Stimulated activated CD8-positive, alpha-beta memory T cell treated with anti-CD3 and anti-CD28 coated beads, Interleukin-15, amount 100 ng/mL, for 48 hours (primary cell): ENCODE data around the gene SLC12A5.
A peak's percentile ranks its signal among the peaks of the same experiment; 100 is the strongest.
"Not testable (repeated sequence)": the region's sequence is repeated elsewhere in the genome, so short reads cannot be mapped to it uniquely, and the experiment has no call there.

Experiments
- DNase-seq, 2 donors: peaks; one replicate each; pipeline ENCODE4 v3.0.0-alpha.2; 2020; ENCODE audit warnings: low read depth in 2 of 2

SLC12A5 gene

DNA sequence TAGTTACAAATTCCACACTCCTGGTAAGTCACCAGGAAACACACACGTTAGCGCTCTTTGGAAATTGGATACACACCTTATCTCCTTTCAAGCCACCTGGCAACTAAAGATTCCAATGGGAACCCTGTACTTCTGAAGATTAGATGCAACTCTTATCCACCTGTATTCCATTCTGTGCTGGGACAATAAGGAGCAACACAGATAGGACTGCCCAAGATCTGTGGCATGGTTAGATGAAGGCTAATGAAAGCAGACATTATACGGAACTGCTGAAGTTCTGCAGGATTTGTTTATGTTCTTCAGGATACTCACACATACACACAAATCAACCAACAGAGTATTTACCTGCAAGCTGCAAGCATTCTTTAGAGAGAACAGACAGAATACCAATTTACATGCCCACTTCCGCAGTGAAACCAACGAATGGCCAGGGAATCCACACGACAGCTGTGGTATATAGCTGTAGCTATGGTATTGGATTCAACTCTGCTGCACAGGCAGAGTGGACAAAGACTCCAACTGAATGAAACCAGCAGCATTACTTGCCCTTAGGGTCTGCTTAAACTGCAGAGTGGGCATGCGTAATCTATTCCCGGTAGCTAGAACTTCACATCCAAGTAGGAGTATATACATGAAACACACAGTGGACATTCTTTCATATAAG, 48.8 kb downstream of the SLC12A5 start:
- no peak for DNase-seq

GRCh38 chr20:46078954-46079353, 49.9 kb downstream of the SLC12A5 start:
- no peak for DNase-seq

GRCh38 chr20:46081074-46081473, 52.1 kb downstream of the SLC12A5 start:
- no peak for DNase-seq

- no peak for DNase-seq
Measured at GRCh38 chr20:46083101-46083500, 54.1 kb downstream of the SLC12A5 start.

GRCh38 chr20:46083531-46084061, 54.6 kb downstream of the SLC12A5 start:
- DNase-seq: no peak

DNA sequence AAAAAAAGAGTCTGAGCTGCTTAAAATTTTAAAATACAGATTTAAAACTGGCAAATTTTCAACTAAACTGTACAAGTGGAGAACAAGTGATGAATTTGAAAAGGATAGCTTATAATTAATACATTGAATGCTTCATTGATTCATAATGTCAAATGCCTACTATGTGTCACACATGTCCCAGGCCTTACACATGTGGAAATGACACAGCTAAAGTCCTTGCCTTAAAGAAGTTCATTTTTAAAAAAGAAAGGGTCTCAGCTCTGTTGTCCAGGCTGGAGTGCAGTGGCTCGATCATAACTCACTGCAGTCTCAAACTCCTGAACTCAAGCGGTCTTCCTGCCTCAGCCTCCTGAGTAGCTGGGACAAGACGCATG, 55.8 kb downstream of the SLC12A5 start:
- no peak for DNase-seq

DNA sequence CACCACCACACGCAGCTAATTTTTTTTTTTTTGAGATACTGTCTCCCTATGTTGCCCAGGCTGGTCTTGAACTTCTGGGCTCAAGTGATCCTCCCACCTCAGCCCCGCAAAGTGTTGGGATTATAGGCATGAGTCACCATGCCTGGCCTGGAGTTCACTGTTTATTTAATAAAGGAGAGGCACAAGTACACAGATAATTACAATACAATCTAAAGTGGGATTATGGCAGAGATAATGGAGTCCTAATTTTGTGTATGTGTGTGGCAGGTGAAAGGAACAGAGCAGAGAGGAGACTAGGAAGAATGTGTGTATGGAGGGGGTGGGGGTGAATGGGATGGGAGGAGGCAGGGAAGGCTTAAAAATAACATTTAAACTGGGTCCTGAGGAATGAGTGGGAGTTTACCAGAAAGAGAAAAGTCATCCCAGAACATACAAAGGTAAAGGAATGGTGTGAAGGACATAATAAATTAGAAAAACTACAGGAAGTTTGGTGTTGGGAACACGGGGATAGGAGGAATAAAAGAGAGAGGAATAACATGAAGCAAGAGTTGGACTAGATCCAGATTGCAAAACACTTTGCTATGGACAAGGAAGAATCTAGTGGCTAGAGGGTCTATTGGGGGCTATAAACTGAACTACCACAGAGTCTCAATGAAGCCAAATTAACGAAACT, 56.3 kb downstream of the SLC12A5 start:
- no peak for DNase-seq

- no peak for DNase-seq
Measured at GRCh38 chr20:46087161-46087560, 58.1 kb downstream of the SLC12A5 start.

DNA sequence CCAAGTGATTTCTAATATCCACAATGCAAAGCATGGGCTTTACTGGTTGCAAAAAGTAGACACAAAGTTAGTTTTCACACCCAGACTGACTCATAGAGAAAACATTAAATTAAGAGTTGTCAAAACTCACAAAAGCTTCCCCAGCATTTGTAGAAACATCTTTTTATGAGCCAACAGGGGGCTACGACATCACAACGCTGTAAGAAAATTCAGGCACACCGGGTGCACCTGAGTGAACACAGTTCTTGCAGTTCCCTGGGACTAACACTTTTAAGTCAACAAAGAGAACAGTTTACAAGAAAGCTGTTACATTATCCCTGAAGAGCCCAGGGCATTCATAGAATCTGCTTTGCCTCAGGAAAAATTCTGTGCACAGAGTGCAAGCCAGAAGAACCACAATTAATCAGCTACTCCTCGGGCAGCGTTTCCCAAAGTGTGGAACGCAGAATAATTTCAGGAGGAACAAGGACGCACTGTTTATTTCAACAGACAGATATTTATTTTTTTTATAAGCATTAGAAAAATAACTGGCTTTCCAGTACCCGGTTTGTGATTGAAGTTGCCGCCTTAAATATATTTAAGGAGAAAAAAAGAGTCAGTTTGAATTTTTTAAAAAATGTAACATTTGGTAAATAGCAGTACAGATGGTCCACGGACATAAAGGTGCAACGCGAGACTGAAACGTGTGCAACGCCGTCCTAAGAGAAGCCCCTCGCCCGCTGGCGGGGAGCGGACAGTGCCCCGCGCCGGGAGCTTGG, 59.6 kb downstream of the SLC12A5 start:
- DNase-seq: no peak

DNA sequence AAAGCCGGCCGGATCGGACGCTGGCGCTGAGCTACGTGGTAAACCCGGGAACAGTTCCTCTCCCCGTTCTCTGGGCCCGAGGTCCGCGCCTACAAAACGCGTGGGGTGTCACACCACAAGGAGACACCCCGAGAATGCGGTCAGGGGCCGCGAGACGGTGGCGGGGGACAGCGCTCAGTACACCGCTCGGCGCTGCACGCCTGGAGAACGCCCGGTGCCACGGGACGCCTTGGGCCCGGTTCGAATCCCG, 60.1 kb downstream of the SLC12A5 start:
- DNase-seq: peak in 1 of 2 donors; percentile 48

GRCh38 chr20:46089417-46090388, 60.7 kb downstream of the SLC12A5 start, which contains the start of gene NCOA5:
Gene NCOA5, minus strand, starts transcription at chr20:46089962. Its CDS starts 10,538 bp downstream, at chr20:46079424.
- DNase-seq: peak; percentile 92 to 93

GRCh38 chr20:46091622-46092535, 62.9 kb downstream of the SLC12A5 start:
- DNase-seq: not testable (repeated sequence)

DNA sequence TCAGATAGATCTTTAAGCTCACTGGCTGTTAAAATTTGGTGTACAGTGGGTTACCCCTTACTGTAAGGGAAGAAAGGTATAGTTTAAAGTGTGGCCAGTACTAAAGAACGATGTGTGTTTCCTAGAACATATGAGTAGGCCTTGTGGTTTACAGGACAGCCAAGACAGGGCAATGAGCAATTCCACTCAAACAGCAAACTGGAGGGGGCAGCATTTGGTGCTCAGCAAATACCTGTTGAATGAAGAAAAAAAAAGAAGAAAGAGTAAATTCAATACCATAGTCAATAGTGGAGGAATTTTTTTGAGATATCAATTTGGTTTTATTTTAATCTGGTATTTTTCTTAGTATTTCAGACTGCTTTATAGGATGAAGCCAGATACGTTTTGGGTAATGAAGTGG, 64.5 kb downstream of the SLC12A5 start:
- DNase-seq: no peak

- no peak for DNase-seq
Measured at GRCh38 chr20:46099491-46100287, 70.7 kb downstream of the SLC12A5 start.

GRCh38 chr20:46100444-46100843, 71.4 kb downstream of the SLC12A5 start:
- DNase-seq: not testable (repeated sequence)

GRCh38 chr20:46100988-46101387, 72.0 kb downstream of the SLC12A5 start:
- no peak for DNase-seq

DNA sequence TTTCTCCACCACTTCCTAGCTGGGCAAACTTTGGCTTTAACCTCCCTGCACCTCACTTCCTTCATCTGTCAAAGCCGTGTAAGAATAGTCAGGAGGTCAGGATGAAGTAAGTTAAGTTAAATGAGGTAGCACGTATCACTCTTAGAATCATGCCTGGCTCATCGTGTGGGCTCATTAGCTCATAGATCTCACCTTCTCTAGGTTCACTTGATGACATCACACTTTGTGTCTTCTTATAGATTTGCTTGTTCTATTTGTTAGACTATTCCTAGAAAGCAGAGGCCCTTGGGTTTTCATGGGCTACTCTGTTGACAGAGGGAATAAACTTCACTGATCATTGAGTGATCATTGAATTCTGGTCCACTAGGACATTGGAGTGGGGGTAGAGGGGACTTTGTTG, 72.9 kb downstream of the SLC12A5 start:
- no peak for DNase-seq

GRCh38 chr20:46102940-46103339, 73.9 kb downstream of the SLC12A5 start:
- no peak for DNase-seq

GRCh38 chr20:46104262-46104661, 75.2 kb downstream of the SLC12A5 start:
- no peak for DNase-seq

- DNase-seq: no peak
Measured at GRCh38 chr20:46107061-46107460, 78.0 kb downstream of the SLC12A5 start.
